GM23338 (cell line): ENCODE measurements around the gene CXADR. TPM values are rescaled to one million over a fixed set of nuclear protein-coding genes. Genes with fewer than 3 reads are reported as not detected.
A peak's percentile ranks its signal among the peaks of the same experiment; 100 is the strongest.

Experiments
- ATAC-seq: fragments of 200-7000 bp; cut with Tn5 transposase; 3 replicates; pipeline ENCODE4 v1.9.1; 2020
- DNase-seq: peaks from one replicate; pipeline ENCODE4 v3.0.0-alpha.2; 2015; ENCODE audit warnings: low spot score
- H2AFZ ChIP-seq: fragments of 200-600 bp; sonication (generic); 2 replicates; pipeline ENCODE4 v1.8.0; 2016; ENCODE audit warnings: antibody characterized with exemption, mild to moderate bottlenecking, moderate library complexity
- H3F3A ChIP-seq: fragments of 200-600 bp; sonication (generic); replicated peaks from 2 replicates; pipeline ENCODE4 v1.8.0; 2017; ENCODE audit warnings: antibody characterized with exemption, mixed run types, low read depth
- H3K27ac ChIP-seq: fragments of 200-600 bp; sonication (generic); 2 replicates; pipeline ENCODE4 v1.6.1; 2016; ENCODE audit warnings: low read depth
- H3K27me3 ChIP-seq: fragments of 200-600 bp; sonication (generic); 2 replicates; pipeline ENCODE4 v1.8.0; 2016; ENCODE audit warnings: mild to moderate bottlenecking, mixed run types, moderate library complexity; ENCODE audit not compliant: insufficient read depth
- H3K36me3 ChIP-seq: fragments of 200-600 bp; sonication (generic); 2 replicates; pipeline ENCODE4 v1.8.0; 2016; ENCODE audit warnings: mild to moderate bottlenecking; ENCODE audit not compliant: insufficient read depth
- H3K4me1 ChIP-seq: fragments of 200-600 bp; sonication (generic); 2 replicates; pipeline ENCODE4 v1.8.0; 2016; ENCODE audit warnings: mild to moderate bottlenecking, moderate library complexity; ENCODE audit not compliant: insufficient read depth
- H3K4me2 ChIP-seq: fragments of 200-600 bp; sonication (generic); 2 replicates; pipeline ENCODE4 v1.7.1; 2017; ENCODE audit warnings: mixed run types
- H3K4me3 ChIP-seq: fragments of 200-600 bp; sonication (generic); 2 replicates; pipeline ENCODE4 v1.6.1; 2016; ENCODE audit warnings: mixed run types
- H3K79me2 ChIP-seq: fragments of 200-600 bp; sonication (generic); replicated peaks from 2 replicates; pipeline ENCODE4 v1.8.0; 2017; ENCODE audit warnings: mild to moderate bottlenecking; ENCODE audit not compliant: insufficient read depth
- H3K9me2 ChIP-seq: fragments of 200-600 bp; sonication (generic); 2 replicates; pipeline ENCODE4 v1.8.0; 2017; ENCODE audit not compliant: insufficient read depth
- H4K20me1 ChIP-seq: fragments of 200-600 bp; sonication (generic); replicated peaks from 2 replicates; pipeline ENCODE4 v1.8.0; 2017; ENCODE audit warnings: mild to moderate bottlenecking; ENCODE audit not compliant: insufficient read depth
- H3K27ac Mint-ChIP-seq: 2 replicates; pipeline ENCODE4 v1.8.0; 2020; ENCODE audit warnings: inconsistent platforms, mild to moderate bottlenecking, moderate library complexity, mixed read lengths
- H3K27me3 Mint-ChIP-seq: 3 replicates; pipeline ENCODE4 v1.8.0; 2022; ENCODE audit warnings: low read depth, mild to moderate bottlenecking, moderate library complexity, mixed read lengths, inconsistent platforms; ENCODE audit not compliant: insufficient read depth, poor library complexity
- H3K36me3 Mint-ChIP-seq: 3 replicates; pipeline ENCODE4 v1.8.0; 2021; ENCODE audit warnings: low read depth, mild to moderate bottlenecking, inconsistent platforms, moderate library complexity, mixed read lengths
- H3K4me1 Mint-ChIP-seq: 3 replicates; pipeline ENCODE4 v1.8.0; 2020; ENCODE audit warnings: mild to moderate bottlenecking, inconsistent platforms, mixed read lengths
- H3K4me3 Mint-ChIP-seq: 3 replicates; pipeline ENCODE4 v1.8.0; 2021; ENCODE audit warnings: moderate library complexity, mild to moderate bottlenecking, inconsistent platforms, mixed read lengths
- H3K9me3 Mint-ChIP-seq: 3 replicates; pipeline ENCODE4 v1.8.0; 2020; ENCODE audit warnings: moderate library complexity, mild to moderate bottlenecking, inconsistent platforms, mixed read lengths
- CREB1 ChIP-seq: fragments of 250-450 bp; sonication (Bioruptor Pico); IDR thresholded peaks from 2 replicates; pipeline ENCODE4 v1.5.0; 2020; ENCODE audit warnings: low read depth, mild to moderate bottlenecking, moderate library complexity
- EZH2 ChIP-seq: fragments of 200-600 bp; sonication (generic); IDR thresholded peaks from one replicate; pipeline ENCODE4 v1.8.0; 2017; ENCODE audit warnings: antibody characterized with exemption, mild to moderate bottlenecking, low read depth; ENCODE audit not compliant: unreplicated experiment
- EZH2phosphoT487 ChIP-seq: fragments of 200-600 bp; sonication (generic); IDR thresholded peaks from one replicate; pipeline ENCODE4 v1.8.1; 2018; ENCODE audit warnings: antibody characterized with exemption; ENCODE audit not compliant: unreplicated experiment
- JUNB ChIP-seq: IDR thresholded peaks from one replicate; pipeline ENCODE4 v1.6.1; 2016; ENCODE audit warnings: antibody characterized with exemption; ENCODE audit not compliant: unreplicated experiment
- NANOG ChIP-seq: IDR thresholded peaks from 2 replicates; pipeline ENCODE4 v1.6.1; 2016; ENCODE audit warnings: antibody characterized with exemption, borderline replicate concordance
- POLR2AphosphoS5 ChIP-seq: IDR thresholded peaks from 2 replicates; pipeline ENCODE4 v1.6.1; 2016; ENCODE audit warnings: antibody characterized with exemption, low read depth
- STAT1 ChIP-seq: IDR thresholded peaks from one replicate; pipeline ENCODE4 v1.6.1; 2016; ENCODE audit warnings: antibody characterized with exemption; ENCODE audit not compliant: unreplicated experiment
- ZNF114 ChIP-seq: fragments of 250-450 bp; sonication (Bioruptor Pico); IDR thresholded peaks from 2 replicates; pipeline ENCODE4 v1.5.0; 2020; ENCODE audit warnings: mild to moderate bottlenecking, moderate library complexity
- ZNF331 ChIP-seq: fragments of 250-450 bp; sonication (Bioruptor Pico); IDR thresholded peaks from 2 replicates; pipeline ENCODE4 v1.5.0; 2020; ENCODE audit warnings: low read depth, mild to moderate bottlenecking, moderate library complexity
- polyA plus RNA-seq: library from polyadenylated mRNA; unstranded; fragments of >200 nt; fragmentation: Nextera tagmentation; extraction: Ambion mirVana; gene quantifications from 2 replicates; pipeline ENCODE4 v1.2.1, GENCODE V29; 2016
- total RNA-seq: library from RNA; depleted of rRNA; stranded (reverse); fragments of >200 nt; shearing (Covaris generic); gene quantifications from 2 replicates; pipeline ENCODE4 v1.2.3, GENCODE V29; 2014
- TF ChIP-seq, protein P1 (sequence below): IDR thresholded peaks from 2 replicates; pipeline ENCODE4 v1.6.1; 2016; ENCODE audit warnings: antibody characterized with exemption
- TF ChIP-seq, protein P2 (sequence below): fragments of 250-450 bp; sonication (Bioruptor Pico); IDR thresholded peaks from 2 replicates; pipeline ENCODE4 v1.5.0; 2020; ENCODE audit warnings: mild to moderate bottlenecking, moderate library complexity
- TF ChIP-seq, protein P3 (sequence below), 2 experiments: fragments of 200-600 bp in 1 of 2; sonication (generic) in 1 of 2; conservative IDR thresholded peaks; 2 replicates each; pipeline versions ENCODE4 v1.5.1 to v1.6.1; 2016 to 2017; ENCODE audit warnings: antibody characterized with exemption in 2 of 2, low read depth in 2 of 2, mild to moderate bottlenecking in 2 of 2, moderate library complexity in 1 of 2
- TF ChIP-seq, protein P4 (sequence below): IDR thresholded peaks from one replicate; pipeline ENCODE4 v1.6.1; 2018; ENCODE audit warnings: antibody characterized with exemption; ENCODE audit not compliant: unreplicated experiment

CXADR gene
- total and polyA plus RNA-seq, 2 experiments from 2014 or later: 126 to 207 TPM

DNA sequence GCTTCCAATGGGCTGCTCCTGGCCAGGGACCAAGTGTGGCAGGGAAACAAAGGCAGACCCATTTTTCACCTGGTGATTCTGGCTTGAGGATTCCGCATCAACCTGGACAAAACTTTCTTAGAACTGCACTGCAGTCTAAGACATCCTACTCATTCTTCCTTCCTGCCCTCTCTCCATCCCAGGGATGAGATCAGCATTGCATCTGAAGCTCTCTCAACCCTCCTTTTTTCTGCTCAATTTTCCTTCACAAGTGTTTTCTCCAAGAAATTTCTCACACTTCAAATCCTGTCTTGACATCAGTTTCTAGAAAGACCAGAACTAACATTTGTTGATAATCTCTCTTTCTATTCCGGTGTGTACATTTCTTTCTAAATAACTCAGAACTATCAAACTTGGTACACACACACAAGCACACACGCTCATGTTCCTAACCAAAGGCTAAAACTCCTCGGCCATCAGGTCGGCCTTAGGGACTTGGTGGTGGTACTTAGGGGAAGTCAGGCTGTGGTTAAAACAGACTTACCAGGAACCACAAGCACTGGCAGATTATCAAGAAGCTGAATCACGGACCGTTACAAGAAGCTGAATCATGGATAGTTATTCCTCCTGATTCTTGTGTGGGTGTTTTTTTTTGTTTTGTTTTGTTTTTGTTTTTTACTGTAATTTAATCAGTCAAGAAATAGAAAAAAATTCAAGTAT, 21.0 kb upstream of the CXADR start:
- H4K20me1 ChIP-seq: no peaks in the 10 kb centered on the region
- no peak overlapping the region for H3K4me3 Mint-ChIP-seq
- no peaks in the 10 kb centered on the region for H3K9me3 Mint-ChIP-seq
- H3K9me2 ChIP-seq: no peaks in the 10 kb centered on the region
- no peaks in the 10 kb centered on the region for H3K36me3 Mint-ChIP-seq
- DNase-seq: no peak
- H3K4me1 ChIP-seq: no peaks in the 10 kb centered on the region
- no peaks in the 10 kb centered on the region for H3K27me3 ChIP-seq
- H3K4me3 ChIP-seq: no peak overlapping the region
- peak overlapping the region; percentile 48; the same call in 1 of the 2 replicates for H2AFZ ChIP-seq
- H3K36me3 ChIP-seq: no peaks in the 10 kb centered on the region
- no peaks in the 10 kb centered on the region for H3F3A ChIP-seq
- no peak for ATAC-seq
- H3K27me3 Mint-ChIP-seq: no peaks in the 10 kb centered on the region
- no peaks in the 10 kb centered on the region for H3K4me1 Mint-ChIP-seq
- H3K4me2 ChIP-seq: no peak overlapping the region
- H3K27ac ChIP-seq: no peak overlapping the region
- no peaks in the 10 kb centered on the region for H3K79me2 ChIP-seq
- TF ChIP-seq, protein P1, sequence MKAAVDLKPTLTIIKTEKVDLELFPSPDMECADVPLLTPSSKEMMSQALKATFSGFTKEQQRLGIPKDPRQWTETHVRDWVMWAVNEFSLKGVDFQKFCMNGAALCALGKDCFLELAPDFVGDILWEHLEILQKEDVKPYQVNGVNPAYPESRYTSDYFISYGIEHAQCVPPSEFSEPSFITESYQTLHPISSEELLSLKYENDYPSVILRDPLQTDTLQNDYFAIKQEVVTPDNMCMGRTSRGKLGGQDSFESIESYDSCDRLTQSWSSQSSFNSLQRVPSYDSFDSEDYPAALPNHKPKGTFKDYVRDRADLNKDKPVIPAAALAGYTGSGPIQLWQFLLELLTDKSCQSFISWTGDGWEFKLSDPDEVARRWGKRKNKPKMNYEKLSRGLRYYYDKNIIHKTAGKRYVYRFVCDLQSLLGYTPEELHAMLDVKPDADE: no peak
- TF ChIP-seq JUNB (no peak), NANOG (no peak), ZNF331 (no peak), POLR2AphosphoS5 (no peak), EZH2 (no peak), ZNF114 (CRISPR knock-in tag) (no peak), STAT1 (no peak), EZH2phosphoT487 (no peak), CREB1 (CRISPR knock-in tag) (no peak)
- TF ChIP-seq, protein P2, sequence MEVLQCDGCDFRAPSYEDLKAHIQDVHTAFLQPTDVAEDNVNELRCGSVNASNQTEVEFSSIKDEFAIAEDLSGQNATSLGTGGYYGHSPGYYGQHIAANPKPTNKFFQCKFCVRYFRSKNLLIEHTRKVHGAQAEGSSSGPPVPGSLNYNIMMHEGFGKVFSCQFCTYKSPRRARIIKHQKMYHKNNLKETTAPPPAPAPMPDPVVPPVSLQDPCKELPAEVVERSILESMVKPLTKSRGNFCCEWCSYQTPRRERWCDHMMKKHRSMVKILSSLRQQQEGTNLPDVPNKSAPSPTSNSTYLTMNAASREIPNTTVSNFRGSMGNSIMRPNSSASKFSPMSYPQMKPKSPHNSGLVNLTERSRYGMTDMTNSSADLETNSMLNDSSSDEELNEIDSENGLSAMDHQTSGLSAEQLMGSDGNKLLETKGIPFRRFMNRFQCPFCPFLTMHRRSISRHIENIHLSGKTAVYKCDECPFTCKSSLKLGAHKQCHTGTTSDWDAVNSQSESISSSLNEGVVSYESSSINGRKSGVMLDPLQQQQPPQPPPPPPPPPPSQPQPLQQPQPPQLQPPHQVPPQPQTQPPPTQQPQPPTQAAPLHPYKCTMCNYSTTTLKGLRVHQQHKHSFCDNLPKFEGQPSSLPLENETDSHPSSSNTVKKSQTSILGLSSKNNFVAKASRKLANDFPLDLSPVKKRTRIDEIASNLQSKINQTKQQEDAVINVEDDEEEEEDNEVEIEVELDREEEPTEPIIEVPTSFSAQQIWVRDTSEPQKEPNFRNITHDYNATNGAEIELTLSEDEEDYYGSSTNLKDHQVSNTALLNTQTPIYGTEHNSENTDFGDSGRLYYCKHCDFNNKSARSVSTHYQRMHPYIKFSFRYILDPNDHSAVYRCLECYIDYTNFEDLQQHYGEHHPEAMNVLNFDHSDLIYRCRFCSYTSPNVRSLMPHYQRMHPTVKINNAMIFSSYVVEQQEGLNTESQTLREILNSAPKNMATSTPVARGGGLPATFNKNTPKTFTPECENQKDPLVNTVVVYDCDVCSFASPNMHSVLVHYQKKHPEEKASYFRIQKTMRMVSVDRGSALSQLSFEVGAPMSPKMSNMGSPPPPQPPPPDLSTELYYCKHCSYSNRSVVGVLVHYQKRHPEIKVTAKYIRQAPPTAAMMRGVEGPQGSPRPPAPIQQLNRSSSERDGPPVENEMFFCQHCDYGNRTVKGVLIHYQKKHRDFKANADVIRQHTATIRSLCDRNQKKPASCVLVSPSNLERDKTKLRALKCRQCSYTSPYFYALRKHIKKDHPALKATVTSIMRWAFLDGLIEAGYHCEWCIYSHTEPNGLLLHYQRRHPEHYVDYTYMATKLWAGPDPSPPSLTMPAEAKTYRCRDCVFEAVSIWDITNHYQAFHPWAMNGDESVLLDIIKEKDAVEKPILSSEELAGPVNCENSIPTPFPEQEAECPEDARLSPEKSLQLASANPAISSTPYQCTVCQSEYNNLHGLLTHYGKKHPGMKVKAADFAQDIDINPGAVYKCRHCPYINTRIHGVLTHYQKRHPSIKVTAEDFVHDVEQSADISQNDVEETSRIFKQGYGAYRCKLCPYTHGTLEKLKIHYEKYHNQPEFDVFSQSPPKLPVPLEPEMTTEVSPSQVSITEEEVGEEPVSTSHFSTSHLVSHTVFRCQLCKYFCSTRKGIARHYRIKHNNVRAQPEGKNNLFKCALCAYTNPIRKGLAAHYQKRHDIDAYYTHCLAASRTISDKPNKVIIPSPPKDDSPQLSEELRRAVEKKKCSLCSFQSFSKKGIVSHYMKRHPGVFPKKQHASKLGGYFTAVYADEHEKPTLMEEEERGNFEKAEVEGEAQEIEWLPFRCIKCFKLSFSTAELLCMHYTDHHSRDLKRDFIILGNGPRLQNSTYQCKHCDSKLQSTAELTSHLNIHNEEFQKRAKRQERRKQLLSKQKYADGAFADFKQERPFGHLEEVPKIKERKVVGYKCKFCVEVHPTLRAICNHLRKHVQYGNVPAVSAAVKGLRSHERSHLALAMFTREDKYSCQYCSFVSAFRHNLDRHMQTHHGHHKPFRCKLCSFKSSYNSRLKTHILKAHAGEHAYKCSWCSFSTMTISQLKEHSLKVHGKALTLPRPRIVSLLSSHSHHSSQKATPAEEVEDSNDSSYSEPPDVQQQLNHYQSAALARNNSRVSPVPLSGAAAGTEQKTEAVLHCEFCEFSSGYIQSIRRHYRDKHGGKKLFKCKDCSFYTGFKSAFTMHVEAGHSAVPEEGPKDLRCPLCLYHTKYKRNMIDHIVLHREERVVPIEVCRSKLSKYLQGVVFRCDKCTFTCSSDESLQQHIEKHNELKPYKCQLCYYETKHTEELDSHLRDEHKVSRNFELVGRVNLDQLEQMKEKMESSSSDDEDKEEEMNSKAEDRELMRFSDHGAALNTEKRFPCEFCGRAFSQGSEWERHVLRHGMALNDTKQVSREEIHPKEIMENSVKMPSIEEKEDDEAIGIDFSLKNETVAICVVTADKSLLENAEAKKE (CRISPR knock-in tag): no peak
- TF ChIP-seq, protein P3, sequence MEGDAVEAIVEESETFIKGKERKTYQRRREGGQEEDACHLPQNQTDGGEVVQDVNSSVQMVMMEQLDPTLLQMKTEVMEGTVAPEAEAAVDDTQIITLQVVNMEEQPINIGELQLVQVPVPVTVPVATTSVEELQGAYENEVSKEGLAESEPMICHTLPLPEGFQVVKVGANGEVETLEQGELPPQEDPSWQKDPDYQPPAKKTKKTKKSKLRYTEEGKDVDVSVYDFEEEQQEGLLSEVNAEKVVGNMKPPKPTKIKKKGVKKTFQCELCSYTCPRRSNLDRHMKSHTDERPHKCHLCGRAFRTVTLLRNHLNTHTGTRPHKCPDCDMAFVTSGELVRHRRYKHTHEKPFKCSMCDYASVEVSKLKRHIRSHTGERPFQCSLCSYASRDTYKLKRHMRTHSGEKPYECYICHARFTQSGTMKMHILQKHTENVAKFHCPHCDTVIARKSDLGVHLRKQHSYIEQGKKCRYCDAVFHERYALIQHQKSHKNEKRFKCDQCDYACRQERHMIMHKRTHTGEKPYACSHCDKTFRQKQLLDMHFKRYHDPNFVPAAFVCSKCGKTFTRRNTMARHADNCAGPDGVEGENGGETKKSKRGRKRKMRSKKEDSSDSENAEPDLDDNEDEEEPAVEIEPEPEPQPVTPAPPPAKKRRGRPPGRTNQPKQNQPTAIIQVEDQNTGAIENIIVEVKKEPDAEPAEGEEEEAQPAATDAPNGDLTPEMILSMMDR (conservative IDR thresholded peaks at IDR 0.05; ENCODE audit: low read depth in 2 of 2): no peak
- TF ChIP-seq, protein P4, sequence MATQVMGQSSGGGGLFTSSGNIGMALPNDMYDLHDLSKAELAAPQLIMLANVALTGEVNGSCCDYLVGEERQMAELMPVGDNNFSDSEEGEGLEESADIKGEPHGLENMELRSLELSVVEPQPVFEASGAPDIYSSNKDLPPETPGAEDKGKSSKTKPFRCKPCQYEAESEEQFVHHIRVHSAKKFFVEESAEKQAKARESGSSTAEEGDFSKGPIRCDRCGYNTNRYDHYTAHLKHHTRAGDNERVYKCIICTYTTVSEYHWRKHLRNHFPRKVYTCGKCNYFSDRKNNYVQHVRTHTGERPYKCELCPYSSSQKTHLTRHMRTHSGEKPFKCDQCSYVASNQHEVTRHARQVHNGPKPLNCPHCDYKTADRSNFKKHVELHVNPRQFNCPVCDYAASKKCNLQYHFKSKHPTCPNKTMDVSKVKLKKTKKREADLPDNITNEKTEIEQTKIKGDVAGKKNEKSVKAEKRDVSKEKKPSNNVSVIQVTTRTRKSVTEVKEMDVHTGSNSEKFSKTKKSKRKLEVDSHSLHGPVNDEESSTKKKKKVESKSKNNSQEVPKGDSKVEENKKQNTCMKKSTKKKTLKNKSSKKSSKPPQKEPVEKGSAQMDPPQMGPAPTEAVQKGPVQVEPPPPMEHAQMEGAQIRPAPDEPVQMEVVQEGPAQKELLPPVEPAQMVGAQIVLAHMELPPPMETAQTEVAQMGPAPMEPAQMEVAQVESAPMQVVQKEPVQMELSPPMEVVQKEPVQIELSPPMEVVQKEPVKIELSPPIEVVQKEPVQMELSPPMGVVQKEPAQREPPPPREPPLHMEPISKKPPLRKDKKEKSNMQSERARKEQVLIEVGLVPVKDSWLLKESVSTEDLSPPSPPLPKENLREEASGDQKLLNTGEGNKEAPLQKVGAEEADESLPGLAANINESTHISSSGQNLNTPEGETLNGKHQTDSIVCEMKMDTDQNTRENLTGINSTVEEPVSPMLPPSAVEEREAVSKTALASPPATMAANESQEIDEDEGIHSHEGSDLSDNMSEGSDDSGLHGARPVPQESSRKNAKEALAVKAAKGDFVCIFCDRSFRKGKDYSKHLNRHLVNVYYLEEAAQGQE: no peak
- no peak overlapping the region for H3K27ac Mint-ChIP-seq
